Liver (tissue), 3 donors: ENCODE measurements around the gene TET2.

Experiments
- CTCF ChIP-seq: fragments of 150-350 bp; IDR thresholded peaks from 2 replicates; pipeline ENCODE4 v1.5.1; 2017; ENCODE audit warnings: improper control_type of control experiment, low read depth, low read length; ENCODE audit not compliant: missing input control
- MAX ChIP-seq: IDR thresholded peaks from 2 replicates; pipeline ENCODE4 v1.6.1; 2016; ENCODE audit warnings: antibody characterized with exemption
- RAD21 ChIP-seq, 2 donors: IDR thresholded peaks; 2 replicates each; pipeline ENCODE4 v1.6.1; 2016; ENCODE audit warnings: antibody characterized with exemption in 2 of 2, mild to moderate bottlenecking in 2 of 2
- donor health status: healthy.
- donor health status: healthy.

DNA sequence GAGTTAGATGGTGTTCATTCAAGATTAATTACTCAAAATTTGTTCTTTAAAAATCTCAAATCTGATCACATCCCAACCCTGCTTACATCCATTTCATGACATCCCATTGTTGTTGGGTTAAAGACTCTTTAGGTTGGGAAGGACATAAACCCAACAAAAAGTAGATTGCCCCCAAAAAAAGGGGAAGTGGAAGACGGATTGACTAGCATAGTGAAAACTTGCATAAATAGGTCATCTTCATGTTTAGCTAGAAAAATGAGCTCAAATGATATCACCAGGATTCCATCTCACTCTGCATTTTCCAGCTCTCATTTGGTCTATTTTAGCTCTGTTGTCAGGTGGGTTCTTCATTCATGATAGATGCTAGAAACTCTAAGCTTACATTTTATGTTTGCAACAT, 18.5 kb upstream of the TET2 start:
- no peak for TF ChIP-seq MAX
- TF ChIP-seq CTCF, result no peak
- no peak for TF ChIP-seq RAD21 (IDR thresholded peaks at IDR 0.05)
